HEK293 (cell line): ENCODE results near the gene CALML4.
A peak's percentile ranks its signal among the peaks of the same experiment; 100 is the strongest.

Source experiments
- ATF2 ChIP-seq: fragments of 450-650 bp; formaldehyde crosslinking; IDR thresholded peaks from 2 replicates; pipeline ENCODE4 v1.5.1; 2016; ENCODE audit warnings: missing biosample characterization, missing genetic modification characterization, low read depth
- BCL11A ChIP-seq: fragments of 450-650 bp; formaldehyde crosslinking; IDR thresholded peaks from 2 replicates; pipeline ENCODE4 v1.5.1; 2016; ENCODE audit warnings: low read depth, missing biosample characterization, missing genetic modification characterization
- KLF1 ChIP-seq: fragments of 450-650 bp; formaldehyde crosslinking; IDR thresholded peaks from 2 replicates; pipeline ENCODE4 v1.5.1; 2016; ENCODE audit warnings: missing biosample characterization, missing genetic modification characterization
- KLF10 ChIP-seq: fragments of 450-650 bp; IDR thresholded peaks from 2 replicates; pipeline ENCODE4 v1.5.1; 2018; ENCODE audit warnings: missing biosample characterization, mild to moderate bottlenecking, missing genetic modification characterization
- KLF7 ChIP-seq: fragments of 450-650 bp; formaldehyde crosslinking; IDR thresholded peaks from 2 replicates; pipeline ENCODE4 v1.5.1; 2016; ENCODE audit warnings: missing biosample characterization, missing genetic modification characterization, borderline replicate concordance
- KLF9 ChIP-seq: fragments of 450-650 bp; formaldehyde crosslinking; IDR thresholded peaks from 2 replicates; pipeline ENCODE4 v1.5.1; 2016; ENCODE audit warnings: missing biosample characterization, missing genetic modification characterization, low read depth
- MEIS1 ChIP-seq: sonication (generic); formaldehyde crosslinking; IDR thresholded peaks from 2 replicates; pipeline ENCODE4 v1.8.1; 2022; ENCODE audit warnings: missing genetic modification reagents, mild to moderate bottlenecking, borderline replicate concordance
- SP2 ChIP-seq: fragments of 450-650 bp; formaldehyde crosslinking; IDR thresholded peaks from 2 replicates; pipeline ENCODE4 v1.5.1; 2016; ENCODE audit warnings: missing biosample characterization, missing genetic modification characterization
- YY1 ChIP-seq: fragments of 450-650 bp; formaldehyde crosslinking; IDR thresholded peaks from 2 replicates; pipeline ENCODE4 v1.5.1; 2018; ENCODE audit warnings: missing biosample characterization, missing genetic modification characterization
- ZBTB17 ChIP-seq: fragments of 450-650 bp; formaldehyde crosslinking; IDR thresholded peaks from 2 replicates; pipeline ENCODE4 v1.5.1; 2016; ENCODE audit warnings: missing biosample characterization, missing genetic modification characterization
- ZBTB20 ChIP-seq: fragments of 450-650 bp; formaldehyde crosslinking; IDR thresholded peaks from 2 replicates; pipeline ENCODE4 v1.5.1; 2016; ENCODE audit warnings: missing biosample characterization, missing genetic modification characterization
- ZBTB48 ChIP-seq: fragments of 450-650 bp; formaldehyde crosslinking; IDR thresholded peaks from 2 replicates; pipeline ENCODE4 v1.5.1; 2016; ENCODE audit warnings: missing biosample characterization, missing genetic modification characterization
- ZBTB6 ChIP-seq: fragments of 450-650 bp; formaldehyde crosslinking; IDR thresholded peaks from 2 replicates; pipeline ENCODE4 v1.5.1; 2017; ENCODE audit warnings: missing biosample characterization, missing genetic modification characterization
- ZBTB7A ChIP-seq: fragments of 450-650 bp; formaldehyde crosslinking; IDR thresholded peaks from 2 replicates; pipeline ENCODE4 v1.5.1; 2016; ENCODE audit warnings: low read depth, missing biosample characterization, missing genetic modification characterization
- ZBTB8A ChIP-seq: fragments of 450-650 bp; formaldehyde crosslinking; IDR thresholded peaks from 2 replicates; pipeline ENCODE4 v1.5.1; 2016; ENCODE audit warnings: missing biosample characterization, missing genetic modification characterization
- ZNF133 ChIP-seq: fragments of 450-650 bp; formaldehyde crosslinking; IDR thresholded peaks from 2 replicates; pipeline ENCODE4 v1.5.1; 2016; ENCODE audit warnings: missing biosample characterization, missing genetic modification characterization
- ZNF155 ChIP-seq: fragments of 450-650 bp; formaldehyde crosslinking; IDR thresholded peaks from 2 replicates; pipeline ENCODE4 v1.5.1; 2016; ENCODE audit warnings: missing biosample characterization, missing genetic modification characterization
- ZNF16 ChIP-seq: fragments of 450-650 bp; formaldehyde crosslinking; IDR thresholded peaks from 2 replicates; pipeline ENCODE4 v1.5.1; 2016; ENCODE audit warnings: low read depth, missing biosample characterization, missing genetic modification characterization
- ZNF184 ChIP-seq: fragments of 450-650 bp; IDR thresholded peaks from 2 replicates; pipeline ENCODE4 v1.5.1; 2018; ENCODE audit warnings: missing biosample characterization, mild to moderate bottlenecking, missing genetic modification characterization
- ZNF211 ChIP-seq: fragments of 450-650 bp; formaldehyde crosslinking; IDR thresholded peaks from 2 replicates; pipeline ENCODE4 v1.5.1; 2016; ENCODE audit warnings: low read depth, missing biosample characterization, missing genetic modification characterization
- ZNF221 ChIP-seq: fragments of 450-650 bp; formaldehyde crosslinking; IDR thresholded peaks from 2 replicates; pipeline ENCODE4 v1.5.1; 2017; ENCODE audit warnings: missing biosample characterization, missing genetic modification characterization, borderline replicate concordance
- ZNF239 ChIP-seq: fragments of 450-650 bp; formaldehyde crosslinking; IDR thresholded peaks from 2 replicates; pipeline ENCODE4 v1.5.1; 2016; ENCODE audit warnings: missing biosample characterization, missing genetic modification characterization
- ZNF274 ChIP-seq, 2 experiments: fragments of 200-500 bp in 1 of 2; fragments of 450-650 bp in 1 of 2; sonication (Bioruptor generic) in 1 of 2; formaldehyde crosslinking in 1 of 2; IDR thresholded peaks; 2 replicates each; pipeline versions ENCODE4 v1.5.1 to v1.6.1; 2014 to 2016; ENCODE audit warnings: borderline replicate concordance in 1 of 2, inconsistent platforms in 1 of 2, low read length in 1 of 2, missing biosample characterization in 1 of 2, missing genetic modification characterization in 1 of 2
- ZNF335 ChIP-seq: fragments of 450-650 bp; formaldehyde crosslinking; conservative IDR thresholded peaks from 2 replicates; pipeline ENCODE4 v1.5.1; 2016; ENCODE audit warnings: missing biosample characterization, missing genetic modification characterization
- ZNF416 ChIP-seq: fragments of 450-650 bp; formaldehyde crosslinking; IDR thresholded peaks from 2 replicates; pipeline ENCODE4 v1.5.1; 2016; ENCODE audit warnings: missing biosample characterization, missing genetic modification characterization
- ZNF561 ChIP-seq: fragments of 450-650 bp; IDR thresholded peaks from 2 replicates; pipeline ENCODE4 v1.5.1; 2018; ENCODE audit warnings: missing biosample characterization, missing genetic modification characterization, borderline replicate concordance
- ZNF596 ChIP-seq: fragments of 450-650 bp; IDR thresholded peaks from 2 replicates; pipeline ENCODE4 v1.5.0; 2018; ENCODE audit warnings: missing biosample characterization, mild to moderate bottlenecking, missing genetic modification characterization, moderate library complexity
- ZNF624 ChIP-seq: fragments of 450-650 bp; formaldehyde crosslinking; IDR thresholded peaks from 2 replicates; pipeline ENCODE4 v1.5.1; 2017; ENCODE audit warnings: missing biosample characterization, missing genetic modification characterization
- ZNF791 ChIP-seq: fragments of 450-650 bp; formaldehyde crosslinking; IDR thresholded peaks from 2 replicates; pipeline ENCODE4 v1.5.1; 2016; ENCODE audit warnings: missing biosample characterization, missing genetic modification characterization
- ZXDB ChIP-seq: fragments of 450-650 bp; formaldehyde crosslinking; IDR thresholded peaks from 2 replicates; pipeline ENCODE4 v1.5.1; 2016; ENCODE audit warnings: missing biosample characterization, missing genetic modification characterization
- TF ChIP-seq, protein P1 (sequence below): fragments of 450-650 bp; formaldehyde crosslinking; IDR thresholded peaks from 2 replicates; pipeline ENCODE4 v1.5.1; 2016; ENCODE audit warnings: missing biosample characterization, missing genetic modification characterization
- TF ChIP-seq, protein P2 (sequence below): fragments of 450-650 bp; formaldehyde crosslinking; IDR thresholded peaks from 2 replicates; pipeline ENCODE4 v1.5.1; 2016; ENCODE audit warnings: missing biosample characterization, missing genetic modification characterization, borderline replicate concordance

Gene CALML4

GRCh38 chr15:68229386-68230156 is 24.4 kb upstream of the CALML4 start, which contains the start of gene CLN6 (continued):
- TF ChIP-seq MEIS1 (CRISPR knock-in tag) (peak; percentile 41; the same call in 1 of the 2 replicates), ZBTB48 (no peak), ZNF221 (tag by site-specific recombination) (no peak; the same call in 1 of the 2 replicates), ZNF791 (tag by site-specific recombination) (no peak), ZBTB20 (tag by site-specific recombination) (peak; percentile 76; the same call in 1 of the 2 replicates), ZNF561 (tag by site-specific recombination) (peak; percentile 99), ZNF624 (tag by site-specific recombination) (no peak), ZNF133 (tag by site-specific recombination) (no peak), ZBTB17 (tag by site-specific recombination) (no peak), ZNF596 (tag by site-specific recombination) (peak; percentile 50; the same call in 1 of the 2 replicates), ATF2 (tag by site-specific recombination) (no peak), ZBTB8A (peak; percentile 94), KLF9 (tag by site-specific recombination) (peak; percentile 28; the same call in 1 of the 2 replicates), KLF7 (no peak), ZNF184 (tag by site-specific recombination) (0 out of 2 replicates have a peak, but pooled peaks have one; percentile 31), ZNF211 (tag by site-specific recombination) (no peak), ZBTB6 (tag by site-specific recombination) (no peak), ZNF16 (no peak), ZXDB (tag by site-specific recombination) (peak; percentile 60; the same call in 1 of the 2 replicates), ZNF416 (tag by site-specific recombination) (no peak), KLF10 (tag by site-specific recombination) (peak; percentile 78), ZNF335 (peak; percentile 23), ZNF239 (tag by site-specific recombination) (no peak), YY1 (tag by site-specific recombination) (0 out of 2 replicates have a peak, but pooled peaks have one; percentile 43), SP2 (tag by site-specific recombination) (peak; percentile 55), BCL11A (tag by site-specific recombination) (no peak), KLF1 (no peak; the same call in 1 of the 2 replicates), ZBTB7A (tag by site-specific recombination) (no peak), ZNF155 (tag by site-specific recombination) (no peak), ZNF274 (IDR thresholded peaks at IDR 0.05; ENCODE audit: low read length) (no peak), ZNF274 (tag by site-specific recombination; IDR thresholded peaks at IDR 0.05; ENCODE audit: borderline replicate concordance) (no peak)
- TF ChIP-seq, protein P1, sequence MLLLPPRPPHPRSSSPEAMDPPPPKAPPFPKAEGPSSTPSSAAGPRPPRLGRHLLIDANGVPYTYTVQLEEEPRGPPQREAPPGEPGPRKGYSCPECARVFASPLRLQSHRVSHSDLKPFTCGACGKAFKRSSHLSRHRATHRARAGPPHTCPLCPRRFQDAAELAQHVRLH (tag by site-specific recombination) = no peak
- TF ChIP-seq, protein P2, sequence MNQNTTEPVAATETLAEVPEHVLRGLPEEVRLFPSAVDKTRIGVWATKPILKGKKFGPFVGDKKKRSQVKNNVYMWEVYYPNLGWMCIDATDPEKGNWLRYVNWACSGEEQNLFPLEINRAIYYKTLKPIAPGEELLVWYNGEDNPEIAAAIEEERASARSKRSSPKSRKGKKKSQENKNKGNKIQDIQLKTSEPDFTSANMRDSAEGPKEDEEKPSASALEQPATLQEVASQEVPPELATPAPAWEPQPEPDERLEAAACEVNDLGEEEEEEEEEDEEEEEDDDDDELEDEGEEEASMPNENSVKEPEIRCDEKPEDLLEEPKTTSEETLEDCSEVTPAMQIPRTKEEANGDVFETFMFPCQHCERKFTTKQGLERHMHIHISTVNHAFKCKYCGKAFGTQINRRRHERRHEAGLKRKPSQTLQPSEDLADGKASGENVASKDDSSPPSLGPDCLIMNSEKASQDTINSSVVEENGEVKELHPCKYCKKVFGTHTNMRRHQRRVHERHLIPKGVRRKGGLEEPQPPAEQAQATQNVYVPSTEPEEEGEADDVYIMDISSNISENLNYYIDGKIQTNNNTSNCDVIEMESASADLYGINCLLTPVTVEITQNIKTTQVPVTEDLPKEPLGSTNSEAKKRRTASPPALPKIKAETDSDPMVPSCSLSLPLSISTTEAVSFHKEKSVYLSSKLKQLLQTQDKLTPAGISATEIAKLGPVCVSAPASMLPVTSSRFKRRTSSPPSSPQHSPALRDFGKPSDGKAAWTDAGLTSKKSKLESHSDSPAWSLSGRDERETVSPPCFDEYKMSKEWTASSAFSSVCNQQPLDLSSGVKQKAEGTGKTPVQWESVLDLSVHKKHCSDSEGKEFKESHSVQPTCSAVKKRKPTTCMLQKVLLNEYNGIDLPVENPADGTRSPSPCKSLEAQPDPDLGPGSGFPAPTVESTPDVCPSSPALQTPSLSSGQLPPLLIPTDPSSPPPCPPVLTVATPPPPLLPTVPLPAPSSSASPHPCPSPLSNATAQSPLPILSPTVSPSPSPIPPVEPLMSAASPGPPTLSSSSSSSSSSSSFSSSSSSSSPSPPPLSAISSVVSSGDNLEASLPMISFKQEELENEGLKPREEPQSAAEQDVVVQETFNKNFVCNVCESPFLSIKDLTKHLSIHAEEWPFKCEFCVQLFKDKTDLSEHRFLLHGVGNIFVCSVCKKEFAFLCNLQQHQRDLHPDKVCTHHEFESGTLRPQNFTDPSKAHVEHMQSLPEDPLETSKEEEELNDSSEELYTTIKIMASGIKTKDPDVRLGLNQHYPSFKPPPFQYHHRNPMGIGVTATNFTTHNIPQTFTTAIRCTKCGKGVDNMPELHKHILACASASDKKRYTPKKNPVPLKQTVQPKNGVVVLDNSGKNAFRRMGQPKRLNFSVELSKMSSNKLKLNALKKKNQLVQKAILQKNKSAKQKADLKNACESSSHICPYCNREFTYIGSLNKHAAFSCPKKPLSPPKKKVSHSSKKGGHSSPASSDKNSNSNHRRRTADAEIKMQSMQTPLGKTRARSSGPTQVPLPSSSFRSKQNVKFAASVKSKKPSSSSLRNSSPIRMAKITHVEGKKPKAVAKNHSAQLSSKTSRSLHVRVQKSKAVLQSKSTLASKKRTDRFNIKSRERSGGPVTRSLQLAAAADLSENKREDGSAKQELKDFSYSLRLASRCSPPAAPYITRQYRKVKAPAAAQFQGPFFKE (tag by site-specific recombination) = 0 out of 2 replicates have a peak, but pooled peaks have one; percentile 35
